Measurements from ENCODE around the gene ITIH5. TPM values are rescaled to one million over a fixed set of nuclear protein-coding genes. Genes with fewer than 3 reads are reported as not detected.

The ITIH5 gene
- total RNA-seq, 1 donor from 2014 or later = 4.0 TPM

DNA sequence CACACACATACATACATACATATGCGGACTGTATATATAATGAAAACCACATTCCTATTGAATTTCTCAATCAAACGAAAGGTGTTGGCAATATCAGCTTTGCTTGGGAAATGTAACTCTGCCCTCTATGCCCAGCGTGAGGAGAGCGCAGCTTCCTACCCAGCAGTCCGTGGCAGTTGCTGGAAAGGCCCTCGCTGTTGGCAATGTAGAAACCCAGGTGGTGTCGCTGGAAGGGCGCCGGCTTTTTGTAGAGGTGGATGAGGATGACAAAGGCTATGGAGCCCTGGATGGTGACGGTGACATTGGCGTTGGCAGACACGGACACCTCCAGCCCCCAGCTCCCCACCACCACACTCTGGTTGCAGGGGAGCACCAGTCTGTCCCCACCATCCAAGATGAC lies 100.9 kb downstream of the ITIH5 start:
- H3K4me1 Mint-ChIP-seq (ENCODE audit: low read depth, unreplicated experiment) = peaks cover 6% of the 10 kb centered on the region
- no peak for FAIRE-seq
- Histone ChIP-seq H3K4me2 (ENCODE audit: low read length) (no peak overlapping the region), H2AFZ (ENCODE audit: low read depth, low read length) (no peak overlapping the region), H3K27ac (ENCODE audit: low read depth, low read length) (no peak overlapping the region), H3K79me2 (ENCODE audit: insufficient read depth, low read length) (no peaks in the 10 kb centered on the region), H3K36me3 (ENCODE audit: insufficient read depth, low read length) (no peaks in the 10 kb centered on the region), H3K27me3 (ENCODE audit: insufficient read depth, low read length) (no peaks in the 10 kb centered on the region), H4K20me1 (ENCODE audit: insufficient read depth, low read length) (no peaks in the 10 kb centered on the region), H3K4me3 (ENCODE audit: insufficient read depth, low read depth, low read length) (no peak overlapping the region), H3K9ac (ENCODE audit: low read length) (no peak overlapping the region), H3K9me3 (ENCODE audit: insufficient read depth, low read depth, low read length) (no peaks in the 10 kb centered on the region), H3K4me1 (ENCODE audit: insufficient read depth, low read length) (no peaks in the 10 kb centered on the region)
- H3K27me3 Mint-ChIP-seq (ENCODE audit: low read depth, unreplicated experiment) = peaks cover 24% of the 10 kb centered on the region
- no peak overlapping the region for H3K4me3 Mint-ChIP-seq (ENCODE audit: unreplicated experiment)
- H3K36me3 Mint-ChIP-seq (ENCODE audit: low read depth, unreplicated experiment) = no peaks in the 10 kb centered on the region
- DNase-seq (ENCODE audit: low read depth) = no peak
- no peak overlapping the region for H3K27ac Mint-ChIP-seq (ENCODE audit: unreplicated experiment)
- H3K9me3 Mint-ChIP-seq (ENCODE audit: unreplicated experiment) = no peaks in the 10 kb centered on the region
- TF ChIP-seq EZH2 (IDR thresholded peaks at IDR 0.05; ENCODE audit: insufficient read depth, low read length) = no peak

DNA sequence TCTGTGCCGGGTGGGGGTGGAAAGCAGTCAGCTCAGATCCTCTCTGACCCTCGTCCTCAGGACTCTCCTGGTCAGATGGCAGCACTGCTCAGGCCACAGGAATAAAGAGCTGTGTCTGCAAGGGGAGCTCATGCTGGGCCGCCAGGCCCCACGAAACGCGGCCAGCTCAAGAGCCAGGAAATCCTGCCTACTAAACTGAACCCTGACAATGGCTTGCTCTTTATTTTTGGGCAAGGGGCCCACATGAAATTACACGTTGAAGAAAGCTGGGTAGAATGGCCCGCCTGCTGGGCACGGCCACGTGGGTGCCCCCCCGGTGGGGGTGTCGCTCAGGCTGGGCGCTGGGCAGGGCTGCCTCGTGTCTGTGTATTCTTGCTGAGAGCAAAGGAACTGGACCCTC lies 103.0 kb downstream of the ITIH5 start:
- Histone ChIP-seq H4K20me1 (ENCODE audit: insufficient read depth, low read length) (no peaks in the 10 kb centered on the region), H3K27me3 (ENCODE audit: insufficient read depth, low read length) (no peaks in the 10 kb centered on the region), H2AFZ (ENCODE audit: low read depth, low read length) (no peak overlapping the region), H3K4me3 (ENCODE audit: insufficient read depth, low read depth, low read length) (no peak overlapping the region), H3K27ac (ENCODE audit: low read depth, low read length) (no peak overlapping the region), H3K4me2 (ENCODE audit: low read length) (no peak overlapping the region), H3K79me2 (ENCODE audit: insufficient read depth, low read length) (no peaks in the 10 kb centered on the region), H3K9ac (ENCODE audit: low read length) (no peak overlapping the region), H3K4me1 (ENCODE audit: insufficient read depth, low read length) (no peaks in the 10 kb centered on the region), H3K9me3 (ENCODE audit: insufficient read depth, low read depth, low read length) (no peaks in the 10 kb centered on the region), H3K36me3 (ENCODE audit: insufficient read depth, low read length) (no peaks in the 10 kb centered on the region)
- Mint-ChIP-seq H3K9me3 (ENCODE audit: unreplicated experiment) (no peaks in the 10 kb centered on the region), H3K4me3 (ENCODE audit: unreplicated experiment) (no peak overlapping the region), H3K27me3 (ENCODE audit: low read depth, unreplicated experiment) (peaks cover 14% of the 10 kb centered on the region), H3K4me1 (ENCODE audit: low read depth, unreplicated experiment) (peaks cover 6% of the 10 kb centered on the region), H3K27ac (ENCODE audit: unreplicated experiment) (no peak overlapping the region), H3K36me3 (ENCODE audit: low read depth, unreplicated experiment) (no peaks in the 10 kb centered on the region)
- TF ChIP-seq, protein P1, sequence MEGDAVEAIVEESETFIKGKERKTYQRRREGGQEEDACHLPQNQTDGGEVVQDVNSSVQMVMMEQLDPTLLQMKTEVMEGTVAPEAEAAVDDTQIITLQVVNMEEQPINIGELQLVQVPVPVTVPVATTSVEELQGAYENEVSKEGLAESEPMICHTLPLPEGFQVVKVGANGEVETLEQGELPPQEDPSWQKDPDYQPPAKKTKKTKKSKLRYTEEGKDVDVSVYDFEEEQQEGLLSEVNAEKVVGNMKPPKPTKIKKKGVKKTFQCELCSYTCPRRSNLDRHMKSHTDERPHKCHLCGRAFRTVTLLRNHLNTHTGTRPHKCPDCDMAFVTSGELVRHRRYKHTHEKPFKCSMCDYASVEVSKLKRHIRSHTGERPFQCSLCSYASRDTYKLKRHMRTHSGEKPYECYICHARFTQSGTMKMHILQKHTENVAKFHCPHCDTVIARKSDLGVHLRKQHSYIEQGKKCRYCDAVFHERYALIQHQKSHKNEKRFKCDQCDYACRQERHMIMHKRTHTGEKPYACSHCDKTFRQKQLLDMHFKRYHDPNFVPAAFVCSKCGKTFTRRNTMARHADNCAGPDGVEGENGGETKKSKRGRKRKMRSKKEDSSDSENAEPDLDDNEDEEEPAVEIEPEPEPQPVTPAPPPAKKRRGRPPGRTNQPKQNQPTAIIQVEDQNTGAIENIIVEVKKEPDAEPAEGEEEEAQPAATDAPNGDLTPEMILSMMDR (IDR thresholded peaks at IDR 0.05; ENCODE audit: insufficient read depth, low read depth, low read length) = no peak
- TF ChIP-seq EZH2 (IDR thresholded peaks at IDR 0.05; ENCODE audit: insufficient read depth, low read length) = no peak
- DNase-seq (ENCODE audit: low read depth) (no peak), FAIRE-seq (no peak)

DNA sequence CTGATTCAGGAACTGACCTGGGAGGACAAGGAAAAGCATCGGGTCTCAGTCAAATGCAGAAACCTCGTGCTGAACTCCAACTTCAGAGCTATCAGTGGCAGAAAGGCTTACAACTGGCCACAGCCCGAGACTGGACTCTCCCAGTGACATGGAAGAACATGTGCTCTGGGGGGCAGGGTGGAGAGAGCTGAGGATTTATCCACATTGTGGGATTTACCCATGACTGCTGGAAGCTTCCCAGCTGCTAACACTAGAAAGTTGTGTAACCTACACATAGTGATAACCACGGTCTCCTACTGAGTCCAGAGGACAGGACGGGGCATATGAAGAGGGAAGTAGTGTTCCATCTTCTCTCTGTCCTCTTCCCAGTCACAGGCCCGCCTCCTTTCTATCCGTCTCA lies 103.4 kb downstream of the ITIH5 start:
- no peak overlapping the region for H2AFZ ChIP-seq (ENCODE audit: low read depth, low read length)
- H3K9ac ChIP-seq (ENCODE audit: low read length) = no peak overlapping the region
- no peaks in the 10 kb centered on the region for H3K79me2 ChIP-seq (ENCODE audit: insufficient read depth, low read length)
- Mint-ChIP-seq H3K4me1 (ENCODE audit: low read depth, unreplicated experiment) (peaks cover 6% of the 10 kb centered on the region), H3K36me3 (ENCODE audit: low read depth, unreplicated experiment) (no peaks in the 10 kb centered on the region), H3K27ac (ENCODE audit: unreplicated experiment) (no peak overlapping the region), H3K4me3 (ENCODE audit: unreplicated experiment) (no peak overlapping the region), H3K9me3 (ENCODE audit: unreplicated experiment) (no peaks in the 10 kb centered on the region), H3K27me3 (ENCODE audit: low read depth, unreplicated experiment) (peaks cover 14% of the 10 kb centered on the region)
- no peaks in the 10 kb centered on the region for H3K9me3 ChIP-seq (ENCODE audit: insufficient read depth, low read depth, low read length)
- no peaks in the 10 kb centered on the region for H3K27me3 ChIP-seq (ENCODE audit: insufficient read depth, low read length)
- no peaks in the 10 kb centered on the region for H4K20me1 ChIP-seq (ENCODE audit: insufficient read depth, low read length)
- no peak overlapping the region for H3K4me2 ChIP-seq (ENCODE audit: low read length)
- H3K27ac ChIP-seq (ENCODE audit: low read depth, low read length) = no peak overlapping the region
- TF ChIP-seq, protein P1 (IDR thresholded peaks at IDR 0.05; ENCODE audit: insufficient read depth, low read depth, low read length) = no peak
- no peak for TF ChIP-seq EZH2 (IDR thresholded peaks at IDR 0.05; ENCODE audit: insufficient read depth, low read length)
- FAIRE-seq (no peak), DNase-seq (ENCODE audit: low read depth) (peak; percentile 20)
- no peaks in the 10 kb centered on the region for H3K4me1 ChIP-seq (ENCODE audit: insufficient read depth, low read length)
- no peak overlapping the region for H3K4me3 ChIP-seq (ENCODE audit: insufficient read depth, low read depth, low read length)
- no peaks in the 10 kb centered on the region for H3K36me3 ChIP-seq (ENCODE audit: insufficient read depth, low read length)
